GM19438 (cell line): ENCODE measurements around the gene NDOR1.
"Not testable (repeated sequence)": the region's sequence is repeated elsewhere in the genome, so short reads cannot be mapped to it uniquely, and the experiment has no call there.

Experiments
- ATAC-seq: cut with Tn5 transposase; IDR thresholded peaks from one replicate; pipeline ENCODE4 v1.9.1; 2021; ENCODE audit warnings: low read depth; ENCODE audit not compliant: unreplicated experiment

Gene NDOR1

GRCh38 chr9:137240841-137241489 lies 35.5 kb downstream of the NDOR1 start, which contains the start of gene TUBB4B:
Gene TUBB4B (plus strand): TSS chr9:137241287. CDS start chr9:137241361, 74 bp downstream.
- peak; percentile 62 for ATAC-seq

- ATAC-seq = peak; percentile 8
These were observed 36.2 kb downstream of the NDOR1 start for GRCh38 chr9:137241490-137242268.

GRCh38 chr9:137242269-137243203 lies 37.0 kb downstream of the NDOR1 start:
- ATAC-seq = no peak

- ATAC-seq = not testable (repeated sequence)
These were observed 37.7 kb downstream of the NDOR1 start for GRCh38 chr9:137243266-137243625.

- no peak for ATAC-seq
These were observed 38.4 kb downstream of the NDOR1 start for GRCh38 chr9:137243626-137244485.

- ATAC-seq = no peak
These were observed 39.3 kb downstream of the NDOR1 start for GRCh38 chr9:137244486-137245449.

- no peak for ATAC-seq
These were observed 40.2 kb downstream of the NDOR1 start for GRCh38 chr9:137245450-137246421.

- no peak for ATAC-seq
These were observed 41.8 kb downstream of the NDOR1 start for GRCh38 chr9:137247135-137247915.

- ATAC-seq = no peak
These were observed 42.3 kb downstream of the NDOR1 start for GRCh38 chr9:137247916-137248175.

GRCh38 chr9:137250329-137251193 lies 45.1 kb downstream of the NDOR1 start:
- no peak for ATAC-seq

- no peak for ATAC-seq
These were observed 45.6 kb downstream of the NDOR1 start, which contains the start of gene STPG3 for GRCh38 chr9:137251194-137251461. Gene STPG3 (plus strand): TSS chr9:137251286. CDS start chr9:137251287, 1 bp downstream.

- ATAC-seq = no peak
These were observed 46.2 kb downstream of the NDOR1 start for GRCh38 chr9:137251490-137252268.

GRCh38 chr9:137252555-137253506 lies 47.3 kb downstream of the NDOR1 start:
- ATAC-seq = no peak

- ATAC-seq = no peak
These were observed 48.5 kb downstream of the NDOR1 start for GRCh38 chr9:137253717-137254623.
